DND-41 (cell line): ENCODE results near the gene SMIM28.

Experiments
- ATAC-seq: fragments of 200-7000 bp; cut with Tn5 transposase; 3 replicates; pipeline ENCODE4 v1.9.1; 2021; ENCODE audit warnings: low read depth; ENCODE audit not compliant: insufficient read depth
- DNase-seq: peaks from one replicate; pipeline ENCODE4 v3.0.0-alpha.2; 2020
- H2AFZ ChIP-seq: 2 replicates; pipeline ENCODE4 v1.6.0; 2012; ENCODE audit warnings: low read depth, low read length
- H3K27ac ChIP-seq: 2 replicates; pipeline ENCODE4 v1.5.1; 2012; ENCODE audit warnings: low read length, inconsistent platforms
- H3K27me3 ChIP-seq: fragments of 200-600 bp; sonication (generic); 2 replicates; pipeline ENCODE4 v1.6.0; 2012; ENCODE audit warnings: low read length, mild to moderate bottlenecking, inconsistent platforms; ENCODE audit not compliant: insufficient read depth, poor library complexity
- H3K36me3 ChIP-seq: 2 replicates; pipeline ENCODE4 v1.5.1; 2012; ENCODE audit warnings: low read length, inconsistent platforms; ENCODE audit not compliant: insufficient read depth
- H3K4me1 ChIP-seq: 2 replicates; pipeline ENCODE4 v1.5.1; 2012; ENCODE audit warnings: mild to moderate bottlenecking, low read length; ENCODE audit not compliant: insufficient read depth
- H3K4me2 ChIP-seq: 2 replicates; pipeline ENCODE4 v1.6.0; 2012; ENCODE audit warnings: mild to moderate bottlenecking, moderate library complexity, low read length, inconsistent platforms; ENCODE audit not compliant: insufficient read depth
- H3K4me3 ChIP-seq, 2 experiments: fragments of 200-600 bp in 1 of 2; shearing (Covaris generic) in 1 of 2; 2 replicates each; pipeline ENCODE4 v1.5.1; 2012 to 2016; ENCODE audit warnings: inconsistent platforms in 2 of 2, low read length in 2 of 2, mild to moderate bottlenecking in 2 of 2, low read depth in 1 of 2, moderate library complexity in 1 of 2
- H3K79me2 ChIP-seq: 2 replicates; pipeline ENCODE4 v1.6.0; 2012; ENCODE audit warnings: low read length, inconsistent platforms; ENCODE audit not compliant: insufficient read depth
- H3K9ac ChIP-seq: 2 replicates; pipeline ENCODE4 v1.6.0; 2012; ENCODE audit warnings: low read depth, mild to moderate bottlenecking, inconsistent platforms, low read length, moderate library complexity
- H3K9me3 ChIP-seq: 2 replicates; pipeline ENCODE4 v1.5.1; 2012; ENCODE audit warnings: low read length, moderate library complexity, mild to moderate bottlenecking, inconsistent platforms; ENCODE audit not compliant: insufficient read depth, severe bottlenecking
- H4K20me1 ChIP-seq: 2 replicates; pipeline ENCODE4 v1.6.0; 2012; ENCODE audit warnings: low read length; ENCODE audit not compliant: insufficient read depth
- EZH2 ChIP-seq: IDR thresholded peaks from 3 replicates; pipeline ENCODE4 v1.6.1; 2012; ENCODE audit warnings: borderline replicate concordance, low read depth, mild to moderate bottlenecking, moderate library complexity, low read length, inconsistent platforms; ENCODE audit not compliant: severe bottlenecking
- TF ChIP-seq, protein P1 (sequence below): IDR thresholded peaks from 2 replicates; pipeline ENCODE4 v1.5.1; 2012; ENCODE audit warnings: borderline replicate concordance, low read length, moderate library complexity, mild to moderate bottlenecking; ENCODE audit not compliant: poor library complexity, severe bottlenecking; ENCODE audit errors: extremely low read depth

SMIM28 gene

GRCh38 chr6:138331984-138332383 lies 45.7 kb upstream of the SMIM28 start:
- Histone ChIP-seq H3K4me2 (no peak overlapping the region), H3K4me3 (no peak overlapping the region), H3K36me3 (no peaks in the 10 kb centered on the region), H3K4me1 (no peaks in the 10 kb centered on the region), H3K27ac (no peak overlapping the region), H3K9me3 (no peaks in the 10 kb centered on the region), H3K79me2 (no peaks in the 10 kb centered on the region), H3K9ac (no peak overlapping the region), H4K20me1 (no peaks in the 10 kb centered on the region), H3K27me3 (peaks cover 10% of the 10 kb centered on the region), H2AFZ (no peak overlapping the region)
- DNase-seq, result no peak
- no peak for ATAC-seq
- TF ChIP-seq, protein P1, sequence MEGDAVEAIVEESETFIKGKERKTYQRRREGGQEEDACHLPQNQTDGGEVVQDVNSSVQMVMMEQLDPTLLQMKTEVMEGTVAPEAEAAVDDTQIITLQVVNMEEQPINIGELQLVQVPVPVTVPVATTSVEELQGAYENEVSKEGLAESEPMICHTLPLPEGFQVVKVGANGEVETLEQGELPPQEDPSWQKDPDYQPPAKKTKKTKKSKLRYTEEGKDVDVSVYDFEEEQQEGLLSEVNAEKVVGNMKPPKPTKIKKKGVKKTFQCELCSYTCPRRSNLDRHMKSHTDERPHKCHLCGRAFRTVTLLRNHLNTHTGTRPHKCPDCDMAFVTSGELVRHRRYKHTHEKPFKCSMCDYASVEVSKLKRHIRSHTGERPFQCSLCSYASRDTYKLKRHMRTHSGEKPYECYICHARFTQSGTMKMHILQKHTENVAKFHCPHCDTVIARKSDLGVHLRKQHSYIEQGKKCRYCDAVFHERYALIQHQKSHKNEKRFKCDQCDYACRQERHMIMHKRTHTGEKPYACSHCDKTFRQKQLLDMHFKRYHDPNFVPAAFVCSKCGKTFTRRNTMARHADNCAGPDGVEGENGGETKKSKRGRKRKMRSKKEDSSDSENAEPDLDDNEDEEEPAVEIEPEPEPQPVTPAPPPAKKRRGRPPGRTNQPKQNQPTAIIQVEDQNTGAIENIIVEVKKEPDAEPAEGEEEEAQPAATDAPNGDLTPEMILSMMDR, result no peak
- TF ChIP-seq EZH2, result no peak

- no peak overlapping the region for H3K27ac ChIP-seq
- H3K79me2 ChIP-seq, result no peaks in the 10 kb centered on the region
- no peaks in the 10 kb centered on the region for H3K9me3 ChIP-seq
- no peaks in the 10 kb centered on the region for H4K20me1 ChIP-seq
- no peak overlapping the region for H3K4me3 ChIP-seq
- H3K4me2 ChIP-seq, result no peak overlapping the region
- DNase-seq (no peak), ATAC-seq (no peak)
- TF ChIP-seq, protein P1, result no peak
- no peak for TF ChIP-seq EZH2
- no peak overlapping the region for H2AFZ ChIP-seq
- H3K27me3 ChIP-seq, result peaks cover 14% of the 10 kb centered on the region
- H3K9ac ChIP-seq, result no peak overlapping the region
- H3K36me3 ChIP-seq, result no peaks in the 10 kb centered on the region
- H3K4me1 ChIP-seq, result no peaks in the 10 kb centered on the region
Observed at GRCh38 chr6:138334000-138334399, 43.7 kb upstream of the SMIM28 start.

DNA sequence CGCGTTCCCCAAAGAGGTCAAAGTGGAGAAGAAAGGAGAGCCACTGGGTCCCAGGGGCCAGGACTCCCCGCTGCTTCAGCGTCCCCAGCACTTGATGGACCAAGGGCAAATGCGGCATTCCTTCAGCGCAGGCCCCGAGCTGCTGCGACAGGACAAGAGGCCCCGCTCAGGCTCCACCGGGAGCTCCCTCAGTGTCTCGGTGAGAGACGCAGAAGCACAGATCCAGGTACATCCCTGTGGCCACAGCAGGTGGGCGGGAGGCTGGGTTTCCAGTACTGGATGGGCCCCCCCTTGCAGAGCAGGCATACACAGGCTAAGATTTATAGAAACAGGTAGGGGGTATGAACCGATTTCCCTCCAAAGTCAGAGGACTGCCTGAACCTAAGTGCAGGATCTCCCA lies 42.7 kb upstream of the SMIM28 start:
- Histone ChIP-seq H3K4me3 (no peak overlapping the region), H3K27me3 (peaks cover 14% of the 10 kb centered on the region), H3K9ac (no peak overlapping the region), H2AFZ (no peak overlapping the region), H4K20me1 (no peaks in the 10 kb centered on the region), H3K4me1 (no peaks in the 10 kb centered on the region), H3K27ac (no peak overlapping the region), H3K4me2 (no peak overlapping the region), H3K36me3 (no peaks in the 10 kb centered on the region), H3K9me3 (no peaks in the 10 kb centered on the region), H3K79me2 (no peaks in the 10 kb centered on the region)
- TF ChIP-seq EZH2, result no peak
- TF ChIP-seq, protein P1, result no peak
- DNase-seq (no peak), ATAC-seq (no peak)

GRCh38 chr6:138336221-138336620 lies 41.5 kb upstream of the SMIM28 start:
- H3K4me3 ChIP-seq, result no peak overlapping the region
- H3K36me3 ChIP-seq, result no peaks in the 10 kb centered on the region
- H3K9me3 ChIP-seq, result no peaks in the 10 kb centered on the region
- H3K4me1 ChIP-seq, result no peaks in the 10 kb centered on the region
- TF ChIP-seq EZH2, result no peak
- TF ChIP-seq, protein P1, result no peak
- ATAC-seq (no peak), DNase-seq (no peak)
- no peaks in the 10 kb centered on the region for H4K20me1 ChIP-seq
- no peak overlapping the region for H3K27ac ChIP-seq
- no peak overlapping the region for H3K9ac ChIP-seq
- peaks cover 11% of the 10 kb centered on the region for H3K27me3 ChIP-seq
- H3K79me2 ChIP-seq, result no peaks in the 10 kb centered on the region
- no peak overlapping the region for H3K4me2 ChIP-seq
- H2AFZ ChIP-seq, result no peak overlapping the region
